NCI-H128 (cell line): ENCODE measurements around the gene UVRAG.

ENCODE experiments used
- DNase-seq: peaks from one replicate; lab custom pipeline; 2025; ENCODE audit not compliant: unreplicated experiment; lab: John Stamatoyannopoulos, UW

UVRAG gene

GRCh38 chr11:76131671-76132631 lies 316.9 kb downstream of the UVRAG start:
- DNase-seq, result no peak

- DNase-seq, result no peak
These were observed 319.2 kb downstream of the UVRAG start for GRCh38 chr11:76134239-76134638.

GRCh38 chr11:76135491-76135890 lies 320.5 kb downstream of the UVRAG start:
- DNase-seq, result no peak

GRCh38 chr11:76139314-76139713 lies 324.3 kb downstream of the UVRAG start:
- no peak for DNase-seq

GRCh38 chr11:76140912-76141574 lies 326.0 kb downstream of the UVRAG start:
- DNase-seq, result no peak

GRCh38 chr11:76141901-76142588 lies 327.0 kb downstream of the UVRAG start:
- no peak for DNase-seq

GRCh38 chr11:76143274-76143673 lies 328.3 kb downstream of the UVRAG start:
- no peak for DNase-seq

GRCh38 chr11:76147106-76147740 lies 332.2 kb downstream of the UVRAG start:
- no peak for DNase-seq

- no peak for DNase-seq
These were observed 333.2 kb downstream of the UVRAG start for GRCh38 chr11:76148231-76148630.

- no peak for DNase-seq
These were observed 334.1 kb downstream of the UVRAG start for GRCh38 chr11:76148941-76149613.

- DNase-seq, result no peak
These were observed 334.7 kb downstream of the UVRAG start for GRCh38 chr11:76149713-76150112.

- DNase-seq, result no peak
These were observed 335.1 kb downstream of the UVRAG start for GRCh38 chr11:76150141-76150540.

- no peak for DNase-seq
These were observed 336.6 kb downstream of the UVRAG start for GRCh38 chr11:76151556-76152085.

- no peak for DNase-seq
These were observed 337.2 kb downstream of the UVRAG start for GRCh38 chr11:76152086-76152681.

- no peak for DNase-seq
These were observed 337.9 kb downstream of the UVRAG start for GRCh38 chr11:76152741-76153570.

GRCh38 chr11:76153571-76153923 lies 338.5 kb downstream of the UVRAG start:
- DNase-seq, result no peak

GRCh38 chr11:76155500-76156227 lies 340.7 kb downstream of the UVRAG start:
- no peak for DNase-seq

- DNase-seq, result no peak
These were observed 342.0 kb downstream of the UVRAG start for GRCh38 chr11:76156971-76157427.
